H1 (cell line): Measurements from ENCODE around the gene WDR64. TPM values are rescaled to one million over a fixed set of nuclear protein-coding genes. Genes with fewer than 3 reads are reported as not detected.

Experiments used
- CTCF ChIA-PET: fragments of 300-600 bp; sonication (Branson Sonifier 250); formaldehyde crosslinking; loops from one replicate; lab custom pipeline; 2021; ENCODE audit not compliant: partially characterized antibody; lab: Charles Lee
- POLR2A ChIA-PET: fragments of 300-600 bp; sonication (Branson Sonifier 250); formaldehyde crosslinking; loops from one replicate; lab custom pipeline; 2021; ENCODE audit warnings: inconsistent platforms; ENCODE audit not compliant: partially characterized antibody; lab: Charles Lee
- DNase-seq, 2 experiments: peaks; one replicate each; pipeline versions ENCODE4 v3.0.0 to v3.0.0-alpha.2; 2010 to 2022; ENCODE audit warnings: low spot score in 2 of 2, low read depth in 1 of 2, mixed read lengths in 1 of 2
- FAIRE-seq: peaks from 2 replicates; lab custom pipeline; 2011; peaks lifted over from hg19 to GRCh38; lab: Jason Lieb, UNC
- H2AFZ ChIP-seq: 2 replicates; pipeline ENCODE4 v1.8.1; 2012; ENCODE audit warnings: low read length, inconsistent platforms
- H2AK5ac ChIP-seq: 2 replicates; pipeline ENCODE4 v1.6.1; 2013; ENCODE audit warnings: low read depth, low read length
- H2BK120ac ChIP-seq: replicated peaks from 2 replicates; pipeline ENCODE3; 2013; ENCODE audit warnings: low read depth, low read length, inconsistent platforms
- H2BK12ac ChIP-seq: 2 replicates; pipeline ENCODE4 v1.6.1; 2013; ENCODE audit warnings: low read depth, low read length
- H2BK15ac ChIP-seq: 2 replicates; pipeline ENCODE4 v1.6.1; 2013; ENCODE audit warnings: low read length
- H2BK20ac ChIP-seq: 2 replicates; pipeline ENCODE4 v1.6.1; 2013; ENCODE audit warnings: low read length
- H2BK5ac ChIP-seq: 2 replicates; pipeline ENCODE4 v1.6.1; 2013; ENCODE audit warnings: low read depth, low read length
- H3K14ac ChIP-seq: 2 replicates; pipeline ENCODE4 v1.6.1; 2013; ENCODE audit warnings: inconsistent platforms; ENCODE audit not compliant: insufficient read length
- H3K18ac ChIP-seq: 2 replicates; pipeline ENCODE4 v1.6.1; 2013; ENCODE audit warnings: low read length; ENCODE audit errors: extremely low read depth
- H3K23ac ChIP-seq: 2 replicates; pipeline ENCODE4 v1.6.1; 2013; ENCODE audit warnings: inconsistent platforms; ENCODE audit not compliant: insufficient read length
- H3K23me2 ChIP-seq: 2 replicates; pipeline ENCODE4 v1.6.1; 2013; ENCODE audit warnings: low read depth, low read length
- H3K27ac ChIP-seq: 2 replicates; pipeline ENCODE4 v1.6.1; 2011; ENCODE audit warnings: low read depth, low read length, inconsistent platforms
- H3K27me3 ChIP-seq, 4 experiments: replicated peaks in 1 of 4; 1 replicate in 1 of 4; 2 replicates in 3 of 4; pipeline versions ENCODE4 v1.6.1 to v1.8.1; 2011 to 2013; ENCODE audit warnings: low read length in 3 of 4, mild to moderate bottlenecking in 3 of 4, inconsistent platforms in 2 of 4, mixed read lengths in 2 of 4, moderate library complexity in 1 of 4; ENCODE audit not compliant: control insufficient read depth in 3 of 4, insufficient read depth in 3 of 4; ENCODE audit errors: extremely low read depth in 1 of 4
- H3K36me3 ChIP-seq, 4 experiments: 2 replicates each; pipeline versions ENCODE4 v1.6.1 to v1.8.1; 2011 to 2013; ENCODE audit warnings: mild to moderate bottlenecking in 4 of 4, low read length in 3 of 4, moderate library complexity in 2 of 4, control low read depth in 1 of 4, inconsistent platforms in 1 of 4; ENCODE audit not compliant: insufficient read depth in 4 of 4, control insufficient read depth in 2 of 4
- H3K4ac ChIP-seq: replicated peaks from 2 replicates; pipeline ENCODE3; 2013; ENCODE audit warnings: low read length, low read depth, mixed read lengths, inconsistent platforms; ENCODE audit not compliant: insufficient read length
- H3K4me1 ChIP-seq, 4 experiments: replicated peaks in 1 of 4; 1 replicate in 1 of 4; 2 replicates in 3 of 4; pipeline versions ENCODE4 v1.6.1 to v1.8.1; 2011 to 2013; ENCODE audit warnings: low read length in 3 of 4, inconsistent platforms in 2 of 4, mixed read lengths in 1 of 4; ENCODE audit not compliant: insufficient read depth in 4 of 4, control insufficient read depth in 3 of 4
- H3K4me2 ChIP-seq, 2 experiments: 2 replicates each; pipeline versions ENCODE4 v1.6.1 to v1.8.1; 2011 to 2013; ENCODE audit warnings: low read depth in 2 of 2, low read length in 2 of 2, control low read depth in 1 of 2, inconsistent platforms in 1 of 2, mild to moderate bottlenecking in 1 of 2; ENCODE audit not compliant: insufficient read depth in 1 of 2
- H3K4me3 ChIP-seq, 4 experiments: fragments of 200-600, 300-600 bp in 1 of 4; sonication (generic), shearing (Covaris generic), sonication (Bioruptor Twin) in 1 of 4; 2 replicates each; pipeline versions ENCODE4 v1.5.1 to v1.8.1; 2011 to 2016; ENCODE audit warnings: low read length in 4 of 4, low read depth in 3 of 4, control low read depth in 2 of 4, inconsistent platforms in 2 of 4, mild to moderate bottlenecking in 2 of 4, mixed read lengths in 1 of 4, moderate library complexity in 1 of 4; ENCODE audit not compliant: insufficient read depth in 2 of 4; ENCODE audit errors: extremely low read depth in 1 of 4
- H3K56ac ChIP-seq: replicated peaks from 2 replicates; pipeline ENCODE3; 2013; ENCODE audit warnings: low read depth, mild to moderate bottlenecking, mixed read lengths, low read length, inconsistent platforms; ENCODE audit not compliant: insufficient read length
- H3K79me1 ChIP-seq: 2 replicates; pipeline ENCODE4 v1.6.1; 2013; ENCODE audit warnings: low read depth, low read length, control low read depth
- H3K79me2 ChIP-seq, 2 experiments: 2 replicates each; pipeline versions ENCODE4 v1.6.1 to v1.8.1; 2012 to 2013; ENCODE audit warnings: low read length in 2 of 2, mild to moderate bottlenecking in 2 of 2, inconsistent platforms in 1 of 2; ENCODE audit not compliant: insufficient read depth in 2 of 2, control insufficient read depth in 1 of 2
- H3K9ac ChIP-seq, 4 experiments: replicated peaks in 1 of 4; 1 replicate in 1 of 4; 2 replicates in 3 of 4; pipeline versions ENCODE4 v1.6.1 to v1.8.1; 2011 to 2013; ENCODE audit warnings: low read depth in 3 of 4, low read length in 3 of 4, control low read depth in 2 of 4, mild to moderate bottlenecking in 2 of 4, moderate library complexity in 2 of 4, inconsistent platforms in 1 of 4; ENCODE audit errors: extremely low read depth in 1 of 4
- H3K9me3 ChIP-seq, 2 experiments: 2 replicates each; pipeline versions ENCODE4 v1.6.1 to v1.8.1; 2012 to 2013; ENCODE audit warnings: mild to moderate bottlenecking in 2 of 2, moderate library complexity in 2 of 2, control low read depth in 1 of 2, inconsistent platforms in 1 of 2, low read depth in 1 of 2, low read length in 1 of 2, mixed read lengths in 1 of 2; ENCODE audit not compliant: insufficient read depth in 2 of 2
- H4K20me1 ChIP-seq, 2 experiments: replicated peaks in 1 of 2; 2 replicates each; pipeline versions ENCODE3 to v1.8.1; 2011 to 2013; ENCODE audit warnings: inconsistent platforms in 2 of 2, low read length in 2 of 2, mild to moderate bottlenecking in 1 of 2; ENCODE audit not compliant: insufficient read depth in 2 of 2, control insufficient read depth in 1 of 2
- H4K5ac ChIP-seq: 2 replicates; pipeline ENCODE4 v1.6.1; 2013; ENCODE audit warnings: low read length, low read depth, mixed read lengths, inconsistent platforms; ENCODE audit not compliant: insufficient read length
- H4K8ac ChIP-seq: 2 replicates; pipeline ENCODE4 v1.8.0; 2013; ENCODE audit warnings: mild to moderate bottlenecking, moderate library complexity, low read length, inconsistent platforms; ENCODE audit not compliant: insufficient read depth; ENCODE audit errors: extremely low read depth
- H4K91ac ChIP-seq: replicated peaks from 2 replicates; pipeline ENCODE3; 2013; ENCODE audit warnings: low read length, mixed read lengths, inconsistent platforms; ENCODE audit not compliant: insufficient read length
- CTCF ChIP-seq, 3 experiments: IDR thresholded peaks; 1 replicate in 2 of 3; 2 replicates in 1 of 3; pipeline versions ENCODE4 v1.5.1 to v1.6.1; 2011; ENCODE audit warnings: low read length in 3 of 3, mild to moderate bottlenecking in 3 of 3, inconsistent platforms in 2 of 3, low read depth in 1 of 3, moderate library complexity in 1 of 3; ENCODE audit not compliant: insufficient read depth in 1 of 3; ENCODE audit errors: control extremely low read depth in 1 of 3
- JUND ChIP-seq: IDR thresholded peaks from 2 replicates; pipeline ENCODE4 v1.6.1; 2011; ENCODE audit warnings: mild to moderate bottlenecking, improper control_type of control experiment, low read length
- RAD21 ChIP-seq, 2 experiments: IDR thresholded peaks in 1 of 2; conservative IDR thresholded peaks in 1 of 2; 2 replicates each; pipeline ENCODE4 v1.6.1; 2011; ENCODE audit warnings: low read depth in 2 of 2, low read length in 2 of 2, improper control_type of control experiment in 1 of 2, inconsistent platforms in 1 of 2, mild to moderate bottlenecking in 1 of 2, moderate library complexity in 1 of 2
- WGBS, 2 experiments: shearing (Covaris generic) in 1 of 2; methylation state at CpG; one replicate each; pipeline versions ENCODE4 v1.1.6 to v1.1.7; 2013 to 2015; ENCODE audit warnings: low lambda C conversion rate in 2 of 2, mixed read lengths in 2 of 2, inconsistent platforms in 1 of 2, low coverage in 1 of 2, missing lambda C conversion rate in 1 of 2; ENCODE audit not compliant: insufficient replicate concordance in 2 of 2, insufficient coverage in 1 of 2, insufficient read length in 1 of 2; ENCODE audit errors: extremely low coverage in 1 of 2, missing lambda C conversion rate in 1 of 2; 5-methylcytosine and 5-hydroxymethylcytosine counted together
- polyA plus RNA-seq, 7 experiments: library from polyadenylated mRNA; depleted of rRNA in 3 of 7; stranded (reverse) in 5 of 7; unstranded in 2 of 7; fragments of >200 nt in 5 of 7; fragments of 200-250 nt in 2 of 7; gene quantifications; 1 replicate in 5 of 7; 2 replicates in 1 of 7; 4 replicates in 1 of 7; pipeline versions ENCODE4 v1.2.1 to v1.2.3, GENCODE V29; 2011 to 2013; ENCODE audit warnings: missing spikeins in 2 of 7, mixed read lengths in 2 of 7
- total RNA-seq: library from RNA; stranded (reverse); fragmentation: NEBNext Ultra II Directional; extraction: Animal tissue kit (Norgen Biotek cat#: 25700); gene quantifications from 2 replicates; pipeline ENCODE4 v1.2.1, GENCODE V29; 2021

Gene WDR64
- total and polyA plus RNA-seq, 2 of the 8 experiments (the other 6 are each of a cell fraction or from before 2014, with no cell fraction given), result 0.02 TPM; not detected in 1

GRCh38 chr1:241611063-241611462 is 41.0 kb upstream of the WDR64 start:
- H4K8ac ChIP-seq, result no peak overlapping the region
- H2BK15ac ChIP-seq, result no peak overlapping the region
- no peak overlapping the region for H3K14ac ChIP-seq
- H3K4me1 ChIP-seq, result no peaks in the 10 kb centered on the region
- peak; percentile 19 for FAIRE-seq
- H2BK5ac ChIP-seq, result no peak overlapping the region
- H3K23me2 ChIP-seq, result no peaks in the 10 kb centered on the region
- H2BK20ac ChIP-seq, result no peak overlapping the region
- CTCF ChIA-PET, result interaction anchor here (0.6 to 3.5 kb wide), 62 partner anchors 8 to 1654 kb away, joined by 3 to 43 read pairs (median 4); partner anchors contain the start of genes CHML, KMO and OPN3
- H2BK120ac ChIP-seq, result no peak overlapping the region
- no peak overlapping the region for H3K4me3 ChIP-seq
- H2BK12ac ChIP-seq, result no peak overlapping the region
- H3K4ac ChIP-seq, result no peak overlapping the region
- WGBS, 2 experiments, result 49% methylated on average over 3 of the region's 3 CpGs; no CpG with 5 or more reads in 1 of the 2 experiments
- no peaks in the 10 kb centered on the region for H3K36me3 ChIP-seq
- POLR2A ChIA-PET, result interaction anchor here (0.6 to 1.2 kb wide), 2 partner anchors 12 to 430 kb away, joined by 3 read pairs; no protein-coding TSS in a partner anchor
- no peaks in the 10 kb centered on the region for H3K79me1 ChIP-seq
- no peak overlapping the region for H3K23ac ChIP-seq
- no peaks in the 10 kb centered on the region for H3K79me2 ChIP-seq
- H3K4me2 ChIP-seq, result no peak overlapping the region
- no peak overlapping the region for H3K18ac ChIP-seq
- TF ChIP-seq CTCF (IDR thresholded peaks at IDR 0.05; ENCODE audit: control extremely low read depth in 1 of 3, insufficient read depth in 1 of 3, low read depth in 1 of 3, low read length in 3 of 3) (peak in 2 of 3 experiments; percentile 34 to 48; a peak in 2 of 4 replicates), JUND (no peak), RAD21 (IDR thresholded peaks at IDR 0.05 in 1 of 2, conservative IDR thresholded peaks at IDR 0.05 in 1 of 2; ENCODE audit: low read depth in 2 of 2, low read length in 2 of 2) (peak; percentile 73)
- TF ChIP-seq, all 59 proteins: peak for 2
- no peaks in the 10 kb centered on the region for H3K27me3 ChIP-seq
- no peak overlapping the region for H2AFZ ChIP-seq
- no peak overlapping the region for H4K5ac ChIP-seq
- no peak overlapping the region for H4K91ac ChIP-seq
- H2AK5ac ChIP-seq, result no peak overlapping the region
- H3K9ac ChIP-seq, result no peak overlapping the region
- no peak for DNase-seq
- H3K27ac ChIP-seq, result no peak overlapping the region
- H4K20me1 ChIP-seq, result peaks cover 2 to 3% of the 10 kb centered on the region in 2 experiments
- no peak overlapping the region for H3K56ac ChIP-seq
- H3K9me3 ChIP-seq, result no peaks in the 10 kb centered on the region
